Measurements from ENCODE around the gene ADGRA1.
"Not testable (repeated sequence)": the region's sequence is repeated elsewhere in the genome, so short reads cannot be mapped to it uniquely, and the experiment has no call there.

ADGRA1 gene

GRCh38 chr10:133170092-133170491 is 82.4 kb downstream of the ADGRA1 start:
- no peaks in the 10 kb centered on the region for H4K20me1 ChIP-seq (ENCODE audit: insufficient read depth)
- H3K4me2 ChIP-seq: no peak overlapping the region
- H3K27ac ChIP-seq: no peak overlapping the region
- no peak overlapping the region for H2AFZ ChIP-seq (ENCODE audit: low read depth)
- no peak overlapping the region for H3K4me3 ChIP-seq (IDR thresholded peaks at IDR 0.05; ENCODE audit: insufficient read depth, low read depth, low read length)
- TF ChIP-seq CTCF (conservative IDR thresholded peaks at IDR 0.05; ENCODE audit: low read depth, low read length): no peak
- no peaks in the 10 kb centered on the region for H3K36me3 ChIP-seq (ENCODE audit: insufficient read depth)
- no peaks in the 10 kb centered on the region for H3K79me2 ChIP-seq (ENCODE audit: insufficient read depth, low read depth)
- peaks cover 56% of the 10 kb centered on the region; the same call in 1 of the 2 replicates for H3K27me3 ChIP-seq (ENCODE audit: insufficient read depth, low read depth)
- H3K4me1 ChIP-seq (ENCODE audit: low read depth, poor library complexity, severe bottlenecking): no peaks in the 10 kb centered on the region
- H3K9ac ChIP-seq: no peak overlapping the region

GRCh38 chr10:133173860-133174640 is 86.3 kb downstream of the ADGRA1 start:
- Histone ChIP-seq H4K20me1 (ENCODE audit: insufficient read depth) (no peaks in the 10 kb centered on the region), H3K27ac (no peak overlapping the region), H3K9ac (no peak overlapping the region), H3K27me3 (ENCODE audit: insufficient read depth, low read depth) (peaks cover 36% of the 10 kb centered on the region; the same call in 1 of the 2 replicates), H2AFZ (ENCODE audit: low read depth) (no peak overlapping the region), H3K4me2 (no peak overlapping the region), H3K4me3 (IDR thresholded peaks at IDR 0.05; ENCODE audit: insufficient read depth, low read depth, low read length) (no peak overlapping the region), H3K36me3 (ENCODE audit: insufficient read depth) (no peaks in the 10 kb centered on the region), H3K79me2 (ENCODE audit: insufficient read depth, low read depth) (no peaks in the 10 kb centered on the region), H3K4me1 (ENCODE audit: low read depth, poor library complexity, severe bottlenecking) (no peaks in the 10 kb centered on the region)
- TF ChIP-seq CTCF (conservative IDR thresholded peaks at IDR 0.05; ENCODE audit: low read depth, low read length): no peak

- Histone ChIP-seq H4K20me1 (ENCODE audit: insufficient read depth) (no peaks in the 10 kb centered on the region), H3K36me3 (ENCODE audit: insufficient read depth) (no peaks in the 10 kb centered on the region), H2AFZ (ENCODE audit: low read depth) (no peak overlapping the region), H3K4me1 (ENCODE audit: low read depth, poor library complexity, severe bottlenecking) (no peaks in the 10 kb centered on the region), H3K79me2 (ENCODE audit: insufficient read depth, low read depth) (no peaks in the 10 kb centered on the region), H3K27me3 (ENCODE audit: insufficient read depth, low read depth) (peaks cover 40% of the 10 kb centered on the region; the same call in 1 of the 2 replicates), H3K27ac (no peak overlapping the region), H3K4me3 (IDR thresholded peaks at IDR 0.05; ENCODE audit: insufficient read depth, low read depth, low read length) (no peak overlapping the region), H3K9ac (no peak overlapping the region), H3K4me2 (no peak overlapping the region)
- no peak for TF ChIP-seq CTCF (conservative IDR thresholded peaks at IDR 0.05; ENCODE audit: low read depth, low read length)
Observed at GRCh38 chr10:133174689-133175263, 87.1 kb downstream of the ADGRA1 start.

GRCh38 chr10:133175624-133176023 is 87.9 kb downstream of the ADGRA1 start:
- not testable (repeated sequence) for H2AFZ ChIP-seq (ENCODE audit: low read depth); H3K4me3 ChIP-seq (IDR thresholded peaks at IDR 0.05; ENCODE audit: insufficient read depth, low read depth, low read length); H3K9ac ChIP-seq; H3K79me2 ChIP-seq (ENCODE audit: insufficient read depth, low read depth); H3K4me2 ChIP-seq; H4K20me1 ChIP-seq (ENCODE audit: insufficient read depth); H3K27ac ChIP-seq; H3K4me1 ChIP-seq (ENCODE audit: low read depth, poor library complexity, severe bottlenecking); H3K36me3 ChIP-seq (ENCODE audit: insufficient read depth)
- H3K27me3 ChIP-seq (ENCODE audit: insufficient read depth, low read depth): peaks cover 35% of the 10 kb centered on the region; the same call in 1 of the 2 replicates

- Histone ChIP-seq H3K36me3 (ENCODE audit: insufficient read depth) (no peaks in the 10 kb centered on the region), H3K27ac (no peak overlapping the region), H3K79me2 (ENCODE audit: insufficient read depth, low read depth) (no peaks in the 10 kb centered on the region), H3K9ac (no peak overlapping the region), H3K4me2 (no peak overlapping the region), H3K4me1 (ENCODE audit: low read depth, poor library complexity, severe bottlenecking) (no peaks in the 10 kb centered on the region), H2AFZ (ENCODE audit: low read depth) (no peak overlapping the region), H3K4me3 (IDR thresholded peaks at IDR 0.05; ENCODE audit: insufficient read depth, low read depth, low read length) (no peak overlapping the region), H4K20me1 (ENCODE audit: insufficient read depth) (no peaks in the 10 kb centered on the region), H3K27me3 (ENCODE audit: insufficient read depth, low read depth) (peaks cover 27% of the 10 kb centered on the region; the same call in 1 of the 2 replicates)
- TF ChIP-seq CTCF (conservative IDR thresholded peaks at IDR 0.05; ENCODE audit: low read depth, low read length): no peak
Observed at GRCh38 chr10:133176546-133176945, 88.8 kb downstream of the ADGRA1 start.

Measured in KMS-11 (cell line).